K562 (cell line): ENCODE measurements around the gene ARMH1. TPM values are rescaled to one million over a fixed set of nuclear protein-coding genes. Genes with fewer than 3 reads are reported as not detected.
A peak's percentile ranks its signal among the peaks of the same experiment; 100 is the strongest.

Experiments
- ATF7 ChIP-seq: fragments of 450-650 bp; IDR thresholded peaks from 2 replicates; pipeline ENCODE4 v1.7.1; 2014; ENCODE audit warnings: mild to moderate bottlenecking, moderate library complexity
- DIDO1 ChIP-seq: fragments of 450-650 bp; IDR thresholded peaks from 2 replicates; pipeline ENCODE4 v1.6.1; 2016; ENCODE audit warnings: low read depth, missing biosample characterization, missing genetic modification characterization
- FOXJ2 ChIP-seq: fragments of 200-800 bp; sonication (Bioruptor generic); IDR thresholded peaks from 2 replicates; pipeline ENCODE4 v1.6.1; 2016; ENCODE audit warnings: missing genetic modification characterization, missing compliant biosample characterization
- ILK ChIP-seq: fragments of 450-650 bp; IDR thresholded peaks from 2 replicates; pipeline ENCODE4 v1.6.1; 2016; ENCODE audit warnings: missing genetic modification characterization, low read depth, mild to moderate bottlenecking, missing compliant biosample characterization, moderate library complexity, borderline replicate concordance
- KAT2B ChIP-seq: IDR thresholded peaks from one replicate; pipeline ENCODE4 v1.6.1; 2012; ENCODE audit warnings: low read depth, mild to moderate bottlenecking, control low read depth, inconsistent platforms, low read length, moderate library complexity
- KLF1 ChIP-seq: fragments of 450-650 bp; IDR thresholded peaks from 2 replicates; pipeline ENCODE4 v1.6.1; 2016; ENCODE audit warnings: missing genetic modification characterization, missing compliant biosample characterization
- L3MBTL2 ChIP-seq: fragments of 450-650 bp; IDR thresholded peaks from 2 replicates; pipeline ENCODE4 v1.6.1; 2016; ENCODE audit warnings: mild to moderate bottlenecking, moderate library complexity
- MAFK ChIP-seq: IDR thresholded peaks from 2 replicates; pipeline ENCODE4 v1.6.1; 2011; ENCODE audit warnings: low read length, improper control_type of control experiment
- NCOA6 ChIP-seq: fragments of 450-650 bp; IDR thresholded peaks from 2 replicates; pipeline ENCODE4 v1.6.1; 2017; ENCODE audit warnings: mild to moderate bottlenecking
- NEUROD1 ChIP-seq: fragments of 150-350 bp; IDR thresholded peaks from 2 replicates; pipeline ENCODE4 v1.6.1; 2014; ENCODE audit warnings: borderline replicate concordance, low read length, low read depth; ENCODE audit not compliant: partially characterized antibody
- NR2C1 ChIP-seq, 2 experiments: fragments of 450-650 bp; IDR thresholded peaks; 2 replicates each; pipeline ENCODE4 v1.6.1; 2017; ENCODE audit warnings: mild to moderate bottlenecking in 2 of 2, antibody characterized with exemption in 1 of 2, inconsistent platforms in 1 of 2, missing compliant biosample characterization in 1 of 2, missing genetic modification characterization in 1 of 2
- PCBP1 ChIP-seq: fragments of 200-400 bp; formaldehyde crosslinking; IDR thresholded peaks from 2 replicates; pipeline ENCODE4 v1.6.1; 2018; ENCODE audit warnings: mild to moderate bottlenecking, low read depth, low read length; ENCODE audit not compliant: poor library complexity, severe bottlenecking
- PHB ChIP-seq: fragments of 250-450 bp; sonication (Bioruptor Pico); IDR thresholded peaks from 2 replicates; pipeline ENCODE4 v1.5.0; 2021
- POLR2B ChIP-seq: fragments of 450-650 bp; IDR thresholded peaks from 2 replicates; pipeline ENCODE4 v1.6.1; 2018; ENCODE audit warnings: low read depth; ENCODE audit not compliant: partially characterized antibody
- POLR2H ChIP-seq: IDR thresholded peaks from 2 replicates; pipeline ENCODE4 v1.6.1; 2016; ENCODE audit warnings: missing genetic modification characterization, low read depth, mild to moderate bottlenecking, control low read depth, missing compliant biosample characterization, moderate library complexity
- RFX7 ChIP-seq: fragments of 250-450 bp; sonication (Bioruptor Pico); IDR thresholded peaks from 2 replicates; pipeline ENCODE4 v1.5.1; 2021; ENCODE audit warnings: mild to moderate bottlenecking
- RUNX1 ChIP-seq: sonication (generic); IDR thresholded peaks from 2 replicates; pipeline ENCODE4 v1.6.1; 2016; ENCODE audit warnings: antibody characterized with exemption, low read depth
- SIN3A ChIP-seq, 2 experiments: fragments of 150-350 bp in 1 of 2; IDR thresholded peaks; 2 replicates each; pipeline ENCODE4 v1.6.1; 2011 to 2016; ENCODE audit warnings: borderline replicate concordance in 2 of 2, low read depth in 2 of 2, low read length in 2 of 2, mild to moderate bottlenecking in 2 of 2, moderate library complexity in 2 of 2; ENCODE audit not compliant: control insufficient read depth in 1 of 2
- SRF ChIP-seq, 2 experiments: fragments of 250-450, 450-650 bp in 1 of 2; sonication (Bioruptor Pico) in 1 of 2; sonication (generic) in 1 of 2; formaldehyde crosslinking; IDR thresholded peaks; 2 replicates each; pipeline versions ENCODE4 v1.5.0 to v1.5.1; 2020 to 2022; ENCODE audit warnings: mild to moderate bottlenecking in 1 of 2, missing genetic modification reagents in 1 of 2
- ZBTB26 ChIP-seq: fragments of 450-650 bp; formaldehyde crosslinking; IDR thresholded peaks from 2 replicates; pipeline ENCODE4 v1.4.0; 2022; ENCODE audit warnings: missing genetic modification characterization
- ZKSCAN3 ChIP-seq: fragments of 250-450 bp; sonication (Bioruptor Pico); IDR thresholded peaks from 2 replicates; pipeline ENCODE4 v1.4.0; 2020
- ZNF316 ChIP-seq: fragments of 450-650 bp; IDR thresholded peaks from 2 replicates; pipeline ENCODE4 v1.6.1; 2016
- ZNF639 ChIP-seq, 2 experiments: fragments of 200-800 bp in 1 of 2; sonication (Bioruptor generic) in 1 of 2; sonication (generic) in 1 of 2; formaldehyde crosslinking in 1 of 2; IDR thresholded peaks in 1 of 2; conservative IDR thresholded peaks in 1 of 2; 2 replicates each; pipeline versions ENCODE4 v1.5.0 to v1.6.1; 2016 to 2020; ENCODE audit warnings: missing compliant biosample characterization in 1 of 2, missing genetic modification characterization in 1 of 2, missing genetic modification reagents in 1 of 2
- polyA plus RNA-seq, 8 experiments: library from polyadenylated mRNA; depleted of rRNA in 4 of 8; stranded (reverse) in 5 of 8; unstranded in 3 of 8; fragments of >200 nt; fragmentation: Nextera tagmentation in 2 of 8; fragmentation: Illumina TruSeq in 1 of 8; extraction: Ambion mirVana in 2 of 8; extraction: Trizol in 1 of 8; gene quantifications; 2 replicates each; pipeline versions ENCODE4 v1.2.1 to v1.2.3, GENCODE V29; 2011 to 2014; ENCODE audit warnings: inconsistent platforms in 1 of 8, missing spikeins in 1 of 8
- total RNA-seq, 7 experiments: library from RNA; depleted of rRNA in 6 of 7; stranded (reverse); fragments of >200 nt in 6 of 7; fragmentation: Illumina TruSeq in 2 of 7; extraction: Trizol in 2 of 7; gene quantifications; 2 replicates each; pipeline versions ENCODE4 v1.2.1 to v1.2.3, GENCODE V29; 2011 to 2021; ENCODE audit warnings: low replicate concordance in 1 of 7

Gene ARMH1
- total and polyA plus RNA-seq, 9 of the 15 experiments (the other 6 are each of a cell fraction or from before 2014, with no cell fraction given) = 0.41 TPM; not detected in 8

GRCh38 chr1:44674113-44675000, at the start of gene ARMH1, which contains the start of gene TMEM53 (continued):
- TF ChIP-seq PCBP1 (no peak), POLR2B (peak; percentile 79), KLF1 (tag) (no peak), ZKSCAN3 (CRISPR knock-in tag) (no peak), ZNF316 (no peak), SIN3A (IDR thresholded peaks at IDR 0.05; ENCODE audit: borderline replicate concordance in 2 of 2, control insufficient read depth in 1 of 2, low read depth in 2 of 2, low read length in 2 of 2) (peak in 1 of 2 experiments; percentile 80; a peak in 2 of 4 replicates), MAFK (peak; percentile 51), NEUROD1 (peak; percentile 99), KAT2B (no peak), SRF (CRISPR knock-in tag; IDR thresholded peaks at IDR 0.05) (peak in 1 of 2 experiments; percentile 78; a peak in 2 of 4 replicates), DIDO1 (tag) (peak; percentile 13; the same call in 1 of the 2 replicates), L3MBTL2 (peak; percentile 61; the same call in 1 of the 2 replicates), NR2C1 (IDR thresholded peaks at IDR 0.05) (peak; percentile 94), NR2C1 (tag; IDR thresholded peaks at IDR 0.05) (peak; percentile 94), FOXJ2 (peak; percentile 63; the same call in 1 of the 2 replicates), ZBTB26 (CRISPR knock-in tag) (0 out of 2 replicates have a peak, but pooled peaks have one; percentile 14), POLR2H (no peak), NCOA6 (no peak), PHB (no peak), RUNX1 (peak; percentile 40; the same call in 1 of the 2 replicates), ILK (no peak), ZNF639 (CRISPR knock-in tag; conservative IDR thresholded peaks at IDR 0.05 in 1 of 2, IDR thresholded peaks at IDR 0.05 in 1 of 2) (no peak), RFX7 (CRISPR knock-in tag) (no peak), ATF7 (peak; percentile 94)
